Activated T-helper 9 cell treated with anti-CD3 and anti-CD28 coated beads, Interleukin-2, amount 50 U/mL, for 16 hours (primary cell): ENCODE measurements around the gene MTF2.
A peak's percentile ranks its signal among the peaks of the same experiment; 100 is the strongest.
"Not testable (repeated sequence)": the region's sequence is repeated elsewhere in the genome, so short reads cannot be mapped to it uniquely, and the experiment has no call there.

ENCODE experiments used
- DNase-seq: peaks from one replicate; pipeline ENCODE4 v3.0.0-alpha.2; 2020; ENCODE audit warnings: low read depth

Gene MTF2

GRCh38 chr1:93078986-93079654, at the start of gene MTF2:
MTF2 (plus strand) TSS chr1:93079283; CDS start chr1:93079527, 244 bp downstream.
- DNase-seq, result peak; percentile 91

GRCh38 chr1:93029317-93029716, 49.8 kb upstream of the MTF2 start:
- DNase-seq, result no peak

GRCh38 chr1:93030191-93030590, 48.9 kb upstream of the MTF2 start:
- not testable (repeated sequence) for DNase-seq

- DNase-seq, result no peak
These were observed 47.4 kb upstream of the MTF2 start for GRCh38 chr1:93031711-93032110.

GRCh38 chr1:93033029-93033428, 46.1 kb upstream of the MTF2 start:
- DNase-seq, result no peak

GRCh38 chr1:93033785-93034184, 45.3 kb upstream of the MTF2 start:
- DNase-seq, result no peak

GRCh38 chr1:93034397-93034796, 44.7 kb upstream of the MTF2 start:
- DNase-seq, result no peak

- DNase-seq, result no peak
These were observed 42.4 kb upstream of the MTF2 start for GRCh38 chr1:93036672-93037071.

GRCh38 chr1:93042187-93043056, 36.7 kb upstream of the MTF2 start:
- DNase-seq, result no peak

- DNase-seq, result no peak
These were observed 36.0 kb upstream of the MTF2 start for GRCh38 chr1:93043057-93043557.

GRCh38 chr1:93047618-93048017, 31.5 kb upstream of the MTF2 start:
- no peak for DNase-seq

GRCh38 chr1:93051961-93052360, 27.1 kb upstream of the MTF2 start:
- DNase-seq, result no peak

- DNase-seq, result no peak
These were observed 22.9 kb upstream of the MTF2 start for GRCh38 chr1:93056214-93056613.

GRCh38 chr1:93056649-93057048, 22.4 kb upstream of the MTF2 start:
- DNase-seq, result no peak

- DNase-seq, result peak; percentile 5
These were observed 16.9 kb upstream of the MTF2 start for GRCh38 chr1:93061895-93062792.

- no peak for DNase-seq
These were observed 2.8 kb upstream of the MTF2 start for GRCh38 chr1:93076268-93076667.

GRCh38 chr1:93078203-93078602, 880 bp upstream of the MTF2 start:
- no peak for DNase-seq

GRCh38 chr1:93078638-93078985, 471 bp upstream of the MTF2 start:
- no peak for DNase-seq

- DNase-seq, result peak; percentile 16
These were observed 630 bp downstream of the MTF2 start for GRCh38 chr1:93079685-93080141.

GRCh38 chr1:93080179-93080823, 1.2 kb downstream of the MTF2 start:
- no peak for DNase-seq

- no peak for DNase-seq
These were observed 2.6 kb downstream of the MTF2 start for GRCh38 chr1:93081716-93082115.

- DNase-seq, result no peak
These were observed 3.2 kb downstream of the MTF2 start for GRCh38 chr1:93082313-93082712.
